Right ventricle myocardium inferior (tissue), 1 donor: ENCODE results near the gene CACTIN. TPM values are rescaled to one million over a fixed set of nuclear protein-coding genes. Genes with fewer than 3 reads are reported as not detected.
"Not testable (repeated sequence)": the region's sequence is repeated elsewhere in the genome, so short reads cannot be mapped to it uniquely, and the experiment has no call there.

Experiments used
- ATAC-seq: fragments of 200-7000 bp; cut with Tn5 transposase; one replicate; pipeline ENCODE4 v1.9.1; 2020; ENCODE audit warnings: mild to moderate bottlenecking, moderate library complexity
- DNase-seq: peaks from one replicate; pipeline ENCODE4 v3.0.0; 2021; ENCODE audit errors: missing footprints
- intact Hi-C: fragments of 100-400 bp; cut with DNase I; formaldehyde crosslinking; loops from one replicate; pipeline ENCODE4 v1.11.0; 2022
- total RNA-seq: library from RNA; stranded (reverse); fragmentation: NEBNext Ultra II Directional; extraction: Animal tissue kit (Norgen Biotek cat#: 25700); gene quantifications from one replicate; pipeline ENCODE4 v1.2.1, GENCODE V29; 2021
- donor health status: DM: no; HTN: yes; CAD: no; lungs with severe emphysema.

CACTIN gene
- total RNA-seq, 1 donor from 2014 or later, result 12.6 TPM

DNA sequence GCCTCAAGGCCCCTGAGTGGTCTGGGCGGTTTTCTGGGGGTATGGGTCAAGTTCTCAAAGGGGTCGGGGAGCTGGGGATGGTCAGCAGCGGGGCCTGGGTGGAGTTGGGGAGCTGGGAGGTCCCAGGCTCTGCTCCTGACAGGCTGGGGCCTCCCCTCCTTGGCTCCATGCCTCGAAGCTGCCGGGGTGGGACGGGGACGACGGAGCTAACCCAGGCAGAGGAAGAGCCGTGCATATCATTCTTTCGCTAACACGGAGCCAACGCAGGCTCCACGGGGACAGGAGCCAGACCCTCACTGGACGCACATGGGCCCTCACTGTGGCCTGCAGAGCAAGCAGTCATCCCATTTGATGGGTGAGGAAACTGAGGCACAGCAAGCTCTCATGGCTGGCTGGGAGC is 25.8 kb upstream of the CACTIN start:
- intact Hi-C loops, result no loop called here
- ATAC-seq (no peak), DNase-seq (no peak)

DNA sequence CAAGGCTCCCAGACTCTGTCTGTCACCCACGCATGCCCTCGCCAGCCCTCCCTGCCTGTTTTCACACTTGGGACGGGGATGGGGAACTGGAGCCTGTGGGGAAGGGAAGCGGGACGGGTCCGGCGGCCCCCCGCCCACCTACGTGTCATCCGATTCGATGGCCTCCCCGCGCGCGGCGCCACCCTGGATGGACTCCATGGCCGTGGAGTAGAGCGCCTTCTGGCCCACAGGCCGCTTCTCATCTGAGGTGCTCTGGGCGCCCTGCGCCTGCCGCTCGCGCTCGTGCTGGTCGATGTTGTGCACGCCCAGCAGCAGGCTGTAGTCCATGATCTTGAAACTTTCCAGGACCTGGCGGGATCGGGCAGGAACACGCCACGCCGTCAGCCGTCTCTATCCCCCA is 25.1 kb upstream of the CACTIN start:
- no peak for DNase-seq
- intact Hi-C loops, result no loop called here
- no peak for ATAC-seq

DNA sequence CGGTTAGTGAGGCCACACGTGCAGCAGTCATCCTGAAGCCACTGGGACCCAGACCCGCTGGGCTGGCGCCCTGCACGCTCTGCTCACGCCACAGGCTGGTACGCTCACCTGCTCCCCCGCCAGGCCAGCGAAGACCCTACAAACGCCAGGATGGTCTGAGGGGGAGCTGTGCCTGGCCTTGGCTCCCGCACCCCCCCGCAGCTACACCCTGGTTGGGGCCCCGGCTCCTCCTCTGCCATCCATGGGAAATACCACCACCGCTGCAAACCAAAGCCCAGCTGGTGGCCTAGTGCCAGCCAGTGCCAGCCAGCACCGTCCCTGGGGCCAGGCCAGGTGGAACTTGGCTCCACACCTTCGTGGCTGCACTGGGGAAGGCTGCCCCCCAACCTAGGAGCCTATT is 23.3 kb upstream of the CACTIN start:
- intact Hi-C loops, result no loop called here
- ATAC-seq (no peak), DNase-seq (no peak)

DNA sequence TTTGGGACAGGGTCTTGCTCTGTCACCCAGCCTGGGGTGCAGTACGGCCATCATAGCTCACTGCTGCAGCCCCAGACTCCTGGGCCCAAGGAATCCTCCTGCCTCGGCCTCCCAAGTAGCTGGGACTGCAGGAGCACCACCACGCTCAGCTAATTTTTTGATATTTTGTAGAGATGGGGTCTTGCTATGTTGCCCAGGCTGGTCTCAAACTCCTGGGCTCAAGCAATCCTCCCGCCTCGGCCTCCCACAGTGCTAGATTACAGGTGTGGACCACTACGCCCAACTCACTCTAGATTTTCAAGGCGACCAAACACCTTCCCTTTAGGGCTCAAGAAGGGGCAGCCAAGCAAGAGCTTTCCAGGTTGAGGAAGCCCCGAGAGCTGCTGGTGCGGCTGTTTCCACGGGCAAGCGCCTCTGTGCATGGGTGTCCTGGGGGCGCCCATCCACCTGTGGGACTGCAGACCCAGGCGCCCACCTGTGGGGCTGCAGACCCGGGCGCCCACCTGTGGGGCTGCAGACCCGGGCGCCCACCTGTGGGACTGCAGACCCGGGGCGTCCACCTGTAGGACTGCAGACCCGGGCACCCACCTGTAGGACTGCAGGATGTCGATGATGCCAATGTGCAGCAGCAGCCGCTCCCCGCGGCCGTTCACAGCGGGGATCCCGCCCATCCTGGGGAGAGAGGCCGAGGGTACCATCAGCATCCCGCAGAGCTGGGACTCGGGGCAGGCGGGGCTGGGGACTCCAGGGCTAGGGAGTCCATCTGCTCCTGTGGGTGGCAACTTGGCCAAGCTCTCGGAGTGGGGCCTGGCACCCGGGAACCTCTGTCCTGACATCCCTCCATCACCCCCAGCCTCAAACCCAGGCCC is 21.7 kb upstream of the CACTIN start:
- no peak for ATAC-seq
- DNase-seq, result no peak
- intact Hi-C loops, result no loop called here

DNA sequence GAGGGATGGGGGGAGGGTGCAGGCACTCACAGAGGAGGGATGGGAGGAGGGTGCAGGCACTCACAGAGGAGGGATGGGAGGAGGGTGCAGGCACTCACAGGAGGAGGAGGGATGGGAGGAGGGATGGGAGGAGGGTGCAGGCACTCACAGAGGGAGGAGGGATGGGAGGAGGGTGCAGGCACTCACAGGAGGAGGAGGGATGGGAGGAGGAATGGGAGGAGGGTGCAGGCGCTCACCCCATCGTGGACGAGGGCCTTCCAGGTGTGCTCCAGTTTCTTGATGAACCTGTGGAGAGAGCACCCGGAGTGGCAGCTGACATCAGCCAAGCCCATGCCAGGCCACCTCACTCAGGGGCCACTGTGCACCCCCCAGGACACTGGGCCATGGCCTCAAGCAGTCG is 20.5 kb upstream of the CACTIN start:
- DNase-seq, intact Hi-C loops: not testable (repeated sequence)

DNA sequence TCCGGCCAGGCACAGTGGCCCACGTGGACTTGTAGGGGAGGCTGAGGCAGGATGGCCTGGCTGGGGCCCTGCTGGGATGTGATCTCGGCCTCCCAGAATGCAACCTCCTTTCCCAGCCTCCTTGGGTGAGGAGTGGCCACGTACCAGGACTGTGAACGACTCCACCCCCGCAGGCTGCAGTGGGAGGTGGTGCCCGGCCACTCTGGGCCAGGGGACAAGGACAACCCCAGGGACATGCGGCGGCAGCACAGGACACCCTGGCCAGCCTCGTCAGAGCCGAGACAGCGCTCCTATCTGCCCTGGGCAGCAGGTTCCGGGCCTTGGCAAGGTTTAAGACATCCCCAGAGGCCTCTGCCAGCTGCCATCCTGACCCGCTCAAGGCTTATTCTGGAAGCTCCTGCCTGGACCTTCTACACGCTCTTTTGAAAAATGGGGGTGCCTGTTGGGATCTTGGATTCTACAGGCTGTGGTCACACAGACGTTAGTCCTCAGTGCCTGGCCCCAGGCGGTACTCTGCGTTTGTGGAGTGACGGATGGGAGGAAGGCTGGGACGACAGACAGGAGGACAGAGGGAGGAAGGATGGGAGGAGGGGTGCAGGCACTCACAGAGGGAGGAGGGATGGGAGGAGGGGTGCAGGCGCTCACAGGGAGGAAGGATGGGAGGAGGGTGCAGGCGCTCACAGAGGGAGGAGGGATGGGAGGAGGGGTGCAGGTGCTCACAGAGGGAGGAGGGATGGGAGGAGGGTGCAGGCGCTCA is 19.9 kb upstream of the CACTIN start:
- DNase-seq, result no peak
- intact Hi-C loops, result no loop called here
- no peak for ATAC-seq

More for the DNA sequence above, 20.5 kb upstream of the CACTIN start:
- not testable (repeated sequence) for ATAC-seq

DNA sequence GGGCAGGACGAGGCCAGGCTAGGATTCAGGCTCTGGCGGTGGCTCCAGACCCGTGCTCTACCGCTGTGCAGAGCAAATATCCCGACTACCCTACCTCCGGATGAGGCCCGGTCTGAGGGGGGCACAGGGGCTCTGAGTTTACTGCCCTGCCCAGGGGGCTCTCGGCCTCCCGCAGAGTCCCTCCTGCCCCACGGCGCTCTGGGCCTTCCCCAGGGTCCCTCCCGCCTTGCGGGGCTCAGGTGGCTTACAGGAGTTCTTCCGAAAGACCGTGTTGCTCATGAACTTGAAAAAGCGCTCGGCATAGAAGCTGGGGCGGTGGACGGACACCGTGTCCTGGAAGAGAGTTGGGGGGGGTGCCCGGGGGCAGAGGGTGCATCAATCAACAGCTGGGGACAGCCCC is 19.1 kb upstream of the CACTIN start:
- intact Hi-C loops, result no loop called here
- DNase-seq, result no peak
- ATAC-seq, result no peak

DNA sequence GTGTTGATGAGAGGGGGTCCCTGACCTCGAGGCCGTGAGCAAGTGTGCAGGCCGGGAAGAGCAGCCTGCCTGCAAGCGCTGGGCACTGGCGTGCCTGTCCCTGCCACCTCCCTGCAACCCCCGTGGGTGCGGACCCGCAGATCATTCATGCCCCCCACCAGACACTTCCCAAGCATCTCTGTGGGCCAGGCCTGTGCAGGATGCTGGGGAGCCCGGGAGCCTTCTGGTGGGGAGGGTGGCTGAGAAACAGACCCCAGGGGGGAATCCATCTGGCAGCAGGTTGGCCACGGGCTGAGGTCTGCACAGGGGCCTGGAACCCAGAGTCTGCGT is 18.4 kb upstream of the CACTIN start:
- intact Hi-C loops, result no loop called here
- ATAC-seq (no peak), DNase-seq (no peak)

DNA sequence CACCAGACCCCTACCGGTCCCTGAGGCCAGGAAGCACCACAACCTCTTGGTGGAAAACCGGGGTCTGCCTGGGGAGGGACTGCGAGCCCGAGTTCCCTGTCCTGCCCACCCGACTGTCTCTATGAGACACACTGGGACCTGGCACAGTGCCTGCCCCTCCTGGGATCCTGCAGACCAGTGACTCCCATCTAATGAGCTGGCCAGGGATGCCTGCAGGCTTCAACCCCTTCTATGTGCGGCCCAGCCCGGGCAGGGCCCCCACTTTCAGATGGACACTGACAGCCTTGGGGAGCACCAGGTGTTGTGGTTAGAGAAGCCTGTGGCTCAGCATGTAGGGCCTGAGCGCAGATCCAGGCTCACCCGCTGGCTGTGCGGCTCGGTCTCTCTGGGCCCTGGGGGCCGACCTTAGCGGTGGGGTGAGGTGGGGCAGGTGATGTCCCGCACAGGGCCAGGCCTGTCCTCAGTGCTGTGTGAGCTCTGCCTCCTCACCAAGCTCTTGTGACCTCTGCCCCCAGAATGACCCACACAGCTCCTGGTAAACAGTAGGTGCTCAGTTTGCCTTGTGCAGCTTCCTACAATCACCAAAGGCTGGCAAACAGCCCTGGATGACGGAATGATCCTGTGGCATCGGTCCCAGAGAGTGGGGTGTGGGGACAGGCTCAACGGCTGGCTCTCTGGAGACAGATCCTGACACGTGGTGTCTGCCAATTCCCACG is 17.9 kb upstream of the CACTIN start:
- ATAC-seq, result no peak
- intact Hi-C loops, result no loop called here
- no peak for DNase-seq

DNA sequence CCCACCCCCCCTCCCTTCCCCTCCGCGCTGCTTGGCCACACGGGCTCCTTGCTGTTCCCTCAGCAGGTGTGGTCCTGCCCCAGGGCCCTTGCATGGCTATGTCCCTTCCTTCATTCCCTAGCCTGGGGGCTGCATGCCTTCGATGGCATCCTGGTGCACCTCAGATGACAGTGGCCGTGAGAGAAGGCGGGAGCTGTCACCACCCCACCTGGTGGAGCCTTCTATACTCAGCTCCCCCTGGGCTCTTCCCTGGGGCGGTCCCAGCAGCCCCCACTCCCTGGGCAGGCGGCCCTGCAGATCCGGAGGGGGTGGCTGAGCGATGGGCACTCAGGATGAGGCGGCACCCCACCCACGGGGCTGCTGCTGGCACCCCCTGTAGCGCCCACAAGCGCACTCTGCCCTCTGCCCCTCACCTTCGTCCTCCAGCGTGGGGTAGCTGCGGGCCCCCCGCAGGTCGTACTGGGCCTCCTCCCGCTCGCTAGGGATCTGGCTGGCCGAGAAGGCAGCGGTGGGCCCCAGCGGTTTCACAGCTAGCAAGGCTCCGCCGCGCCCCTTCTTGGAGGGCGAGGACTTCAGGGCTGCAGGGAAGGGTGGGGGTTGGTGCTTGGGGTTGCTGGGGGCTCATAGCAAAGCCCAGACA is 17.2 kb upstream of the CACTIN start:
- intact Hi-C loops, result no loop called here
- DNase-seq (no peak), ATAC-seq (no peak)

DNA sequence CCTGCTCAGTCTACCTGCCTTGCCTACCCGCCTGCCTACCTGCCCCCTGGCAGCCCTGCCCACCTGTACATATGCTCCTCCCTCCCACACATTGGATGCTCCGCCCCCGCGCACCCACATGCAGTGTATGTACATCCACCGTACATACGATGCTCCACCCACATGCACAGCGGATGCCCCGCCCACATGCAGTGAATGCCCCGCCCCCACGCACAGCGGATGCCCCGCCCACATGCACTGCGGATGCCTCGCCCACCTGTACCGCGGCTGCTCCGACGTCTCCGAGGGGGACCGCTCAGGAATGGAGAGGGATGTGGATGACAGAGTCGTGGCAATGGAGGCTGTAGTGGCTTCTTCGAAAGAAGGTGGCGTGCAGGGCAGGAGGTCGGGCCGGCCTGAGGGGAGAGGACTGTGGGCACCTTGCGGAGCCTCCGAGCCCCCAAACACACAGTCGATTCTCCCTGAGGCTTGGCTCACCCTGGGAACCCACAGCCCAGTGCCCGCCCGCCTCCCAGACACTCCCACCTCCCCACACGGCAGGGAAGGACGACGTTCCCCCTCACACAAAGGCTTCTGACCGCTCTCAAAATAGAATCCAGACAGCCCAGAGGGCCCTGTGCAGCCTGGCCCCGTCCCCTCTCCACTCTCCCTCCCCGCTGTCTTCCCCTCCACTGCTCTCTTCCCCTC is 16.5 kb upstream of the CACTIN start:
- DNase-seq, result no peak
- ATAC-seq, result no peak

DNA sequence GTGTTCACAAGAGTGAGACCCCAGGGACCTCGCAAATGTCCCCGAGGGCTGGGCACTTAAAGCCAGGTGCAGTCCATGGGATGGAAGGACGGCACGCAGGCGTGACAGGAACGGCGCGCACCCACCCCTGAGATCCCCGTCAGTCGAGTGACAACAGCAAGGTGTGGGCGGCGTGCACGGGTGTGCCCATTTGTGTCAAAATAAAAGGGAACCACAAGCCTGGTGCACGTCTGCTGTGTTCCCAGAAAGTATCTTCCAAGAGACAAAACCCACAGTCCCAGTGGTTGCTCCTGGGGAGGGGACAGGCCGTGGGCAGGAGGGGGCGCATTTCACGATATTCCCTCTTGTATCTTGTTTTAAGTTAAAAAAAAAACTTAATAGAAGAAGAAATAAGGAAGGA is 15.7 kb upstream of the CACTIN start:
- intact Hi-C loops, result no loop called here
- DNase-seq (no peak), ATAC-seq (no peak)

More for the DNA sequence above, 16.5 kb upstream of the CACTIN start:
- intact Hi-C loops, result no loop called here

DNA sequence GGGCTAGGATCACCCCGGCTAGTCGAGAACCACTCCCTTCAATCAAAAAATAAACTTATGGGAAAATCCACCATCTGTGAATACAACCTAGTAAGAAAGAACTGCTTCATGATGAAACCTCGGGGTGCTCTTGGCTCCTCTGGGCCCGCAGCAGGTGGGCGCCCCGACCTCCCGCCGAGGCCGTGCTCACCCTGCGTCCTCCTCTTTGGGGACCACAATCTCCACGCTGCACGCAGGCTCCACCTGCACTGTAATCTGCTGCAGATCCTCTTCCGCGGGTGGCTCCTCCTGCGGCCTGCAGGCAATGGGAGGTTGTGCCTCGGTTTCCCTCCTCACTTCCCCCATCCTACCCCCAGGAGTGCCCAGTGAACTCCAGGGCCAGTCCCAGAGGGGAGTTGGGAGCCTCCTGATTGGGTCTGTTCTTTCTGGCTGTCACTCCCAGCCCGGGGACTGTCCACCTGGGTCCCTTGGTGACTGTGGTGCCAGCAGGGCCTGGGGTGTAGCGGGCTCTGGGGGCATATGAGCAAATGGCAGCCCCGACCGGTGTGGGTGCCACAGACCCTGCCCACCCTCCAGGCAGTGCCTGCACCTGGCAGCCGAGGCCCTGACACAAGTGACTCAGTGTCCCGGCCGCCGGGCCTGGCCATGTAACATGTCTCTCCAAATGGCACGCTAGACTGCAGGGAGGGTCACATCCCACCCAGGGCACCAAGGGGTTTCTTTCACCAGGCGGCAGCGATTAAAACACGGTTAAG is 15.1 kb upstream of the CACTIN start:
- no peak for DNase-seq
- intact Hi-C loops, result no loop called here
- ATAC-seq, result no peak

DNA sequence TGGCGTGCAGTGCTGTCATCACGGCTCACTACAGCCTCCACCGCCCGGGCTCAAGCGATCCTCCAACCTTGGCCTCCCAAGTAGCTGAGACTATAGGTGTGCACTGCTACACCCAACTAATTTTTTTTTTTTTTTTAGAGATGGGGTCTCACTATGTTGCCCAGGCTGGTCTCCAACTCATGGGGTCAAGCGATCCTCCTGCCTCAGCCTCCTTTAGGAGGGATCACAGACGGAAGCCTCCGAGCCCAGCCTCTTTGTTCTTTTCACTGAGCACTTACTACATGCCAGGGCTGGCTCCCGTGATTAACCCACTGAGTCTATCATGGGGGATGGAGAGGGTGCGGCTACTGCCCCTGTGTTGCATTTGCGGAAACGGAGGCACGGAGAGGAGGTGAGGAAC is 12.9 kb upstream of the CACTIN start:
- intact Hi-C loops, result no loop called here
- DNase-seq (no peak), ATAC-seq (no peak)

DNA sequence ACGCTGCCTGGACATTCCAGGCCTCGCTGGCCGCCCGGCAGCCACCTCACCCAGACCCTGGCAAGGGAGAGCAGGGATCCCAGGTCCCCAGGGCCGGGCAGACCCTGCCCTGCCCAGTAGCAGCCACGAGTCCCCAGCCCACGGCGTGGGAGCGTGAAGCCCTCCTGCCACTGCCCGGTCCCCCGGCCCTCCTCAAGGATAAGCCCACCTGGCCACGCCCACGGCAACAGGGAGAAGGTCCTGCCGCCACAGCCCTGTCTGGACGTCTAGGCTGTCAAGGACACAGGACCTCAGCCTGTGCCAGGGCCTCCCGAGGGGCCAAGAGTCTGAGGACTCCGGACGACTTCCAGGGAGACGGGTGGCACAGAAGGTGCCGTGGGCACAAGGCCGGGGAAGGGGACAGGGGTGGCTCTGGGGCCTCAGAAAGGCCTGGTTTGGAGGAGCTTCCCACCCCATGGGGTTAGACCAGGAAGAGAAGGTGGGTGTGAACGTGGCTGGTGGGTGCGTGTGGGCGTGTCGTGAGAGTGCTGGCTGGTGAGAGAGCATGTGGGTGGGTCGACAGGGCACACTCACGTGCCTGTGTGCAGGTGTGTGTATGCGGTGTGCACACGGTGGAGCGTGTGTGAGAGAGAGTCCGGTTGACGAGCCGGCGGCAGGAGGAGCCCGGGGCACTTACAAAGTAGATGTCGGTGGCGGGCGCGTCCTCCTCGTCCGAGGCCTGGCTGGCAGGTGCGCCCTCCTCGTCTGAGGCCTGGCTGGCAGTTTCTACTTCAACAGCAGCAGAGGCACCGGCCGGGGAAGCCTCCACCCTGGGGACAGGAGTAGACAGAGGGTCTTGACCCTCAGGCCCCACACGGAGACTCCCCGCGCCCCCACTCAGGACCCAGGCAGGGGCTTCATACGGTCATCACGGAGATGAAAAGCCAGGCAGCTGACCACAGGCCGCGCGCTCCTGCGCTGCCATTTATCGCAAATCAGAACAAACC is 11.9 kb upstream of the CACTIN start:
- no peak for ATAC-seq
- intact Hi-C loops, result no loop called here
- no peak for DNase-seq

DNA sequence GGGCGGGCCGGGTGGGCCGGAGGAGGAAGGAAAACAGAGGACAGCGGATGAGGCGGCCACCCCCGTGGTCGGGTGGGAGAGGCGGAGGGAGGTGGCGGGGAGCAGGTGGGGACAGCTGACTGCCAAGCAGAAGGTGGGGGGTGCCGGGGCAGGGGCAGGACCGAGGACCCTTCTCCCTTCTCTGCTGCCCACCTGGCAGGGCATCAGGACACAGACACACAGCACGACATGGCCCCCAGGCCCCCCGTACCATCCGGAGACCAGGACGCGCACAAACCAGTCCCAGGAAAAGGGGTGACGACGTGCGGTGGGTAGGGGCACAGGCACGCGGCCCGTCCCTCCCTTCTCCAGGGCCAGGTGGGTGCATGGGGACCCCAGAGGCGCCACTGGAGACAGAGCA is 11.0 kb upstream of the CACTIN start:
- no peak for ATAC-seq
- intact Hi-C loops, result no loop called here
- DNase-seq, result no peak

DNA sequence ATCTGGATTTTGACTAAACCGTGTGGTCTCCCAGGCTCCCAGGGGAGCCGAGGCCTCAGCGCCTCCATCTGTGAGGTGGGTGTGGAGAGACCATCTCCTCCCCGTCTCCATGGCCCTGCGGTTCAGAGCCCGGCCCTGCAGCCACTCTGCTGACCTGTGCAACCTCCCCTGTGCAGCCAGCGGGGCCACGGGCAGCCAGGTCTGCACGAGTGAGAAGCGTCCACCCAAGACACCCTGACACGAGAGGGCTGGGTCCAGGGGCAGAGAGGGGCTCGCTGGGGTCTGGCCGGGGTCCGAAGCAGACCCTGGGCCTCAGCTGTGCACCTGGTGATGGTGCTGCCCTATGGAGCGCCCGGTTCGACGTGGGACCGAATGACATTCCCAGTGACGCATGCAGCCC is 10.4 kb upstream of the CACTIN start:
- ATAC-seq (no peak), DNase-seq (no peak)
- intact Hi-C loops, result no loop called here
